Measurements from ENCODE around the gene ARMH3. TPM values are rescaled to one million over a fixed set of nuclear protein-coding genes. Genes with fewer than 3 reads are reported as not detected.

ARMH3 gene
- total RNA-seq, 4 donors from 2014 or later: 11.5 to 29.7 (median 19.5) TPM

DNA sequence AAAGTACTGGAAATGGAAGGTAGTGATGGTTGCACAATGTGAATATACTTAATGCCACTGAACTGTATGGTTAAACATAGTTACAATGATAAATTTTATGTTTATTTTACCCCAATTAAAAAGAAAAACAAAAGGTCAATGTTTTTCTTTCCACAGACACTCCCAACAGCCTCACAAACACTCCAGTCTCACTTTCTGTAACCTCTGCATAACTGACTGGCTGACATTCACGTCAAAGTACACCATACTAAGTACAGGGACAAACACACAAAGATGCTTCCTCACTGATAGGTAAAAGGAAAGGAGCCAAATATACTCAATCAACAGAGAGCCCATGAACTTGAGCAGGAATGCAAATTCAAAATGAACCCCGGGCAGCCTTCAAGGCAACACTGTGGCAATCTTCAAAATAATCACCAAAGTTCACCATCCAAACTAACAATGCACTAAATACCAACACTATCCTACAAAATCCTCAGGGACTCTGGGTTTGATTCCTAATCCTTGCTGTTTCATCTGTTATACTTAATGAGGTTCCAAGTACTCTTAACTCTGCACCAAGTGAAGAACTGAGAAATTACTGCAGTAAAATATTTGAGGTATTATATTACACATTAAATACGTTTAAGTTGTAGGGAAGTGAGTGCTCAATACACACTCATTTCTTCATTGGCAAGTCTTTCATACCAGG, 90.8 kb downstream of the ARMH3 start:
- peaks cover 0 to 11% (median 0%) of the 10 kb centered on the region in 4 donors for H3K4me1 ChIP-seq
- no peak for DNase-seq
- peaks cover 0 to 7% (median 0%) of the 10 kb centered on the region in 4 donors for H3K36me3 ChIP-seq
- H3K4me3 ChIP-seq: no peak overlapping the region
- in situ Hi-C loops (cut with MboI; ENCODE audit: low pct_ligation_motif_present in 1 of 4, low pct_unique_long_range_greater_than_20kb in 1 of 4, low sequenced_read_pairs in 3 of 4): no loop called here
- intact Hi-C loops (cut with DNase I; ENCODE audit: low total_unique reads): no loop called here
- TF ChIP-seq CTCF (IDR thresholded peaks at IDR 0.05): no peak
- TF ChIP-seq EP300 (IDR thresholded peaks at IDR 0.05; ENCODE audit: low read depth): no peak
- no peak for TF ChIP-seq POLR2A (IDR thresholded peaks at IDR 0.05)
- no peak for TF ChIP-seq POLR2AphosphoS5 (IDR thresholded peaks at IDR 0.05)
- no peaks in the 10 kb centered on the region for H3K27me3 ChIP-seq
- H3K27ac ChIP-seq: no peak overlapping the region
- 33 to 46% methylated on average over 3 of the region's 3 CpGs for WGBS, 2 donors (ENCODE audit: low coverage in 1 of 2)
- H3K9me3 ChIP-seq: no peaks in the 10 kb centered on the region

- DNase-seq: no peak
- Histone ChIP-seq H3K4me3 (no peak overlapping the region), H3K27ac (no peak overlapping the region), H3K4me1 (peaks cover 0 to 6% (median 0%) of the 10 kb centered on the region in 4 donors), H3K36me3 (no peaks in the 10 kb centered on the region), H3K9me3 (no peaks in the 10 kb centered on the region), H3K27me3 (no peaks in the 10 kb centered on the region)
- TF ChIP-seq POLR2A (IDR thresholded peaks at IDR 0.05) (no peak), POLR2AphosphoS5 (IDR thresholded peaks at IDR 0.05) (no peak), EP300 (IDR thresholded peaks at IDR 0.05; ENCODE audit: low read depth) (no peak), CTCF (IDR thresholded peaks at IDR 0.05) (no peak)
- in situ Hi-C loops (cut with MboI; ENCODE audit: low pct_ligation_motif_present in 1 of 4, low pct_unique_long_range_greater_than_20kb in 1 of 4, low sequenced_read_pairs in 3 of 4): no loop called here
- intact Hi-C loops (cut with DNase I; ENCODE audit: low total_unique reads): no loop called here
- WGBS, 2 donors (ENCODE audit: low coverage in 1 of 2): 76 to 87% methylated on average over 3 to 5 of the region's 5 CpGs
Measured at GRCh38 chr10:101961591-101962498, 94.1 kb downstream of the ARMH3 start.

- TF ChIP-seq EP300 (IDR thresholded peaks at IDR 0.05; ENCODE audit: low read depth) (no peak), CTCF (IDR thresholded peaks at IDR 0.05) (no peak), POLR2A (IDR thresholded peaks at IDR 0.05) (no peak), POLR2AphosphoS5 (IDR thresholded peaks at IDR 0.05) (no peak)
- Histone ChIP-seq H3K27ac (no peak overlapping the region), H3K9me3 (no peaks in the 10 kb centered on the region), H3K27me3 (no peaks in the 10 kb centered on the region), H3K36me3 (peaks cover 0 to 5% (median under 1%) of the 10 kb centered on the region in 4 donors), H3K4me3 (no peak overlapping the region), H3K4me1 (peaks cover 0 to 6% (median 0%) of the 10 kb centered on the region in 4 donors)
- intact Hi-C loops (cut with DNase I; ENCODE audit: low total_unique reads) (no loop called here), in situ Hi-C loops (cut with MboI; ENCODE audit: low pct_ligation_motif_present in 1 of 4, low pct_unique_long_range_greater_than_20kb in 1 of 4, low sequenced_read_pairs in 3 of 4) (no loop called here)
- DNase-seq: no peak
- 86 to 89% methylated on average over 2 to 6 of the region's 6 CpGs for WGBS, 2 donors (ENCODE audit: low coverage in 1 of 2)
Measured at GRCh38 chr10:101960879-101961395, 95.0 kb downstream of the ARMH3 start.

DNA sequence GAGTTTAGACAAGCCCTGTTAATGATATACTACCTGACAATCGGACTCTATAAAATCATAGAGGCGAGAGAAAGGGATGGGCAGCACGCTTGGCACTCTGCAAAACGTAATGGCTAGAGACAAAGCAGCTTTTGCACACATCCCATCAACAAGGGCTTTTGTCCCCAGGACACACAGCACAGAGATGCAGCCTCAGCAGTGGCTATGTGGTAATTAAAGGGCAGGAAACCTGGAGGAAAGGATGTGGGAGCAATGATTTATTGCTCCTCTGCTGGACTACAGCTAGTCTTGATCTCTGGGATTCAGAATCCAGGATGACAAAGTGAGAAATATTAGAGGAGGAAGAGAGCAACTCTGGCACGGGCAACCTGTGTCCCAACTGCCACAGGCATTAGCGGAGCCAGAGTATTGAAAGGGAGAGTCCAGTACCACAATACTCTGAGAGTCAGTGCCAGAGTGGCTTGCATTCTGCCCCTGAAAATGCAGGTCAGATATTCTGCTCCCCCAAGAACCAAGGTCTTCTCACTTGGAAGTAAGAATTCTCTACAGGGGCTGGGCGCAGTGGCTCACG, 96.5 kb downstream of the ARMH3 start:
- TF ChIP-seq POLR2AphosphoS5 (IDR thresholded peaks at IDR 0.05): no peak
- no peak for TF ChIP-seq POLR2A (IDR thresholded peaks at IDR 0.05)
- no peak for TF ChIP-seq CTCF (IDR thresholded peaks at IDR 0.05)
- no peak for TF ChIP-seq EP300 (IDR thresholded peaks at IDR 0.05; ENCODE audit: low read depth)
- no peaks in the 10 kb centered on the region for H3K9me3 ChIP-seq
- no peak for DNase-seq
- no peak overlapping the region for H3K4me3 ChIP-seq
- in situ Hi-C loops (cut with MboI; ENCODE audit: low pct_ligation_motif_present in 1 of 4, low pct_unique_long_range_greater_than_20kb in 1 of 4, low sequenced_read_pairs in 3 of 4): no loop called here
- H3K27ac ChIP-seq: no peak overlapping the region
- 76 to 78% methylated on average over 5 to 8 of the region's 8 CpGs for WGBS, 2 donors (ENCODE audit: low coverage in 1 of 2)
- peaks cover 0 to 17% (median 6%) of the 10 kb centered on the region in 4 donors for H3K36me3 ChIP-seq
- H3K27me3 ChIP-seq: no peaks in the 10 kb centered on the region
- intact Hi-C loops (cut with DNase I; ENCODE audit: low total_unique reads): loop anchor here (5.0 kb wide), 1 partner anchor 1837 kb away; no protein-coding TSS in a partner anchor
- H3K4me1 ChIP-seq: no peaks in the 10 kb centered on the region
